ACHN (cell line): ENCODE measurements around the gene FER1L5.
A peak's percentile ranks its signal among the peaks of the same experiment; 100 is the strongest.
"Not testable (repeated sequence)": the region's sequence is repeated elsewhere in the genome, so short reads cannot be mapped to it uniquely, and the experiment has no call there.

Experiments used
- DNase-seq: peaks from one replicate; pipeline ENCODE4 v3.0.0-alpha.2; 2015
- in situ Hi-C: cut with HindIII; loops from 2 replicates; pipeline ENCODE4 v1.10.0; 2017; ENCODE audit warnings: low sequenced_read_pairs, low pct_ligation_motif_present, low pct_unique_long_range_greater_than_20kb

The FER1L5 gene

DNA sequence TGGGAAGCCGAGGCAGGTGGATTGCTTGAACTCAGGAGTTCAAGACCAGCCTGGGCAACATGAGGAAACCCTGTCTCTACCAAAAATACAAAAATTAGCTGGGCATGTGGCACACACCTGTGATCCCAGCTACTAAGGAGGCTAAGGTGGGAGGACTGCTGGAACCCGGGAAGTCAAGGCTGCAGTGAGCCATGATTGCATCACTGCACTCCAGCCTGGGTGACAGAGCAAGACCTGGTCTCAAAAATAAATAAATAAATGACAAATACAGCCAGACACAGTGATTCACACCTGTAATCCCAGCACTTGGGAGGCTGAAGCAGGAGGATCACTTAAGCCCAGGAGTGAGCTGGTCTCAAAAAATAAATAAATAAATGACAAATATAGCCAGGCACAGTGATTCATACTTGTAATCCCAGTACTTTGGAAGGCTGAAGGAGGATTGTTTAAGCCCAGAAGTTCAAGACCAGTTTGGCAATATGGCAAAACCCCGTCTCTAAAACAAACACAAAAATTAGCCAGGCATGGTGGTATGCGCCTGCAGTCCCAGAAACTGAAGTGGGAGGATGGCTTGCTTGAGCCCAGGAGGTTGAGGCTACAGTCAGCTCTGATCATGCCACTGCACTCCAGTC is 10.6 kb upstream of the FER1L5 start:
- in situ Hi-C loops: no loop called here
- no peak for DNase-seq

DNA sequence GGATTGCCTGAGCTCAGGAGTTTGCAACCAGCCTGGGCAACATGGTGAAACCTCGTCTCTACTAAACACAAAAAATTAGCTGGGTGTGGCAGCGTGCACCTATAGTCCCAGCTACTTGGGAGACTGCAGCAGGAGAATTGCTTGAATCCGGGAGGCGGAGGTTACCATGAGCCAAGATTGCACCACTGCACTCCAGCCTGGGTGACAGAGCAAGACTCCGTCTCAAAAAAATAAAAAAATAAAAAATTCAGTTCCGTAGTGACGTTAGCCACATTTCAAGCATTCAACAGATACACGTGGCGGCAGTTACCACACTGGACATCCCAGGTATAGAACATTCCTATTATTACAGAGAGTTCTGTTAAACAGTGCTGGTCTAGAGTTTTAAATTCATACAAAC is 8.9 kb upstream of the FER1L5 start:
- in situ Hi-C loops: no loop called here
- DNase-seq: no peak

DNA sequence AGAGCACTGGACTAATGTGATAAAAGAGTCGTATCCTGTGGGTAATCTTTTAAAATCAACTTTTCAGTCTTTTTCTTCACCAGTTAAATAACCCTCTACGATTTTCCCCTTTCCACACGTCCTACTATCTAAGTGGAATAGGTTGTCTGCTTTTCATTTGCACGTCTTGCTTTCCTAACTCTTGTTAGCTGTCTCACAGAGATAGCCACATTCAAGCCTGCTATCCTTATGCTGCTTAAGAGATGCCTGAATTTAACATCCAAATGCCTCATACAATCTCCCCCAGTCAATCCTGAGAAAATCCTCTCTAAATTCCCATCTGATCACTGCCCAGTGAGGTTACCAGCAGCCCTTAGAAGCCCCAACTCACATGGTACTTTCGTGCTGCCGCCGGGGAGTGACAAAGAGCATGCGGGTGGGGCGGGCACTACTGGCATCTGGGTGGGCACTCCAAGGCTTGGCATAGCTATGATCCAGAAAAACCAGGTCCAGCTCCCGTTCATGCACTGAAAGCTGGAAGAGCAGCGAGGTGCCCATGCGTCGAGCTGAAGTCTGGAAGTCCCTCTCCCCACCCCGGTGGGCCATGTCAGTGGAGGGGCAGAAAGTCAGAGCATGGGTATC is 5.9 kb upstream of the FER1L5 start:
- in situ Hi-C loops: no loop called here
- DNase-seq: peak; percentile 30

DNA sequence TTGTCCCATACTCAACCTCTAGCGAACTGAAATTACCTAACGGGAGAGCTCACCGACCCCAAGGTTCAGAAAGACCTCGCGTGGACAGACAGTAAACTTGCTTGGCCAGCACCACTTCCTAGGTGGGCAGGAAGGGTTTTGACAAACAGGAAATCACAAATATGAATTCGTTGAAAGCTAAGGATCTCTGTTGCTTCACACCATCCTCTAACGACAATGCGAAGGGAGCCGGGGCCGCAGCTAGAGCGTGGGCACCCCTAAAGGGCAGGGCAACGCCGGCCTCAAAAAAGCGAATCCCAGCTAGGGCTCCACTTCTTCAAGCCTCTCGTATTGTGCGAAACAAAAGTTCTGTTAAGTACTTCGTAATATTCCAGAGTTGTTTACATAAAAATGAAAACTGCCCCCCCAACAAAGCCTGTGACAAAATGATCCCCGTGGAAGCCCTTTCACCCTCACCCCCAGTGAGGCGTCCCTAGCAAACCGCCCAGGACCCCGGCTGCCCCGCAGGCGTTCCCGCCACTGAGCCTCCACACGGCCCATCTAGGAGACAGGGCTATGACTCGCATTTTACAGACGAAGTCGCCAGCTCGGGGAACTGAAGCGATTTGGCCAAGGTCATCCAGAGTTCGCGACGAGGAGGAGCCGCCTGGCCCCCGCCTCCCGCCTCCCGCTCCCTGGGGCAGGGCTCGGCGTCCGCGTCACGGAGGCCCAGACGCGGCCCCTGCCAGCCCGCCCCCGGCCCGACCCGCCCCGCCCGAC is 5.0 kb upstream of the FER1L5 start:
- peak; percentile 95 for DNase-seq
- in situ Hi-C loops: no loop called here

DNA sequence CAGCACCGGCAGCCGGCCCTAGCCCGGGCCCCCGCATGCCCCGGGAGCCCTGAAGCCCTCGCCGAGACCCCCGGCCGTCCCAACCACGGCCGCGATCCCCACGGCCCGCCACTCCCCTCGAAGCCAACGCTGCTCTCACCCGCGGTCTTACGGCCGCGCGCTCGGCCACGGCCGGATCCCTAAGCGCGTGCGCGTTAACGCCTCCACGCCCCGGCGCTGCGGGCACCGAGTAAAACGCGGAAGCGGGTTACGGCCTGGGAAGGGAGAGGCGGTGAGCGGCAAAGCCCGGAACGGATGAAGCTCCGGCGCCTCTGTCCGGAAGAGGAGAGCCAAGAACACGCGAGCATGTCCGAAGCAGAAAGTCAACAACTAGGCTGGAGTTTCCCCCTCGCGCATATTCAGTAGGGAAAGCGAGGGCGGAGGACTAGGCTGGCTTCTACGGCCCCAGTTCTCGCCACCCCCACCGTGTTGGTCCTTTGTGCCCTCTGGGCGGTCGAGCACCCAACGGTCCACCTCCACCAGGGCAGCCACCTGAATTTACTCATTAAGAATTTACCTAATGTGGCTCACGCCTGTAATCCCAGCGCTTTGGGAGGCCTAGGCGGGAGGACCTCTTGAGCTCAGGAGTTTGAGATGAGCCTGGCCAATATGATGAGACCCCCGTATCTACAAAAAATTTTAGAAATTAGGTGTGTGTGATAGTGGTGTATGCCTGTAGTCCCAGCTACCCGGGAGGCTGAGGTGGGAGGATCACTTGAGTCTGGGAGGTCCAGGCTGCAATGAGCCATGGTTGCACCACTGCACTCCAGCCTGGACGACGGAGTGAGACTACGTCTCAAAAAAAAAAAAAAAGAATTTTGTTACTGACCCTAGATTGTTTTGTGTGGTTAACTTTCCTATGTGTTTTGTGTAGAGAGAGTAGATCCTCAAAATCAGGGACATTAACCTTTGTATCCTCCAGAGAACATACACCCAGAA is 4.1 kb upstream of the FER1L5 start, which contains the start of gene KANSL3:
KANSL3 (minus strand) TSS at position 169 of the 978 bp plus-strand sequence. CDS start 1,177 bp downstream, outside the sequence.
- in situ Hi-C loops: no loop called here
- peak; percentile 96 for DNase-seq

DNA sequence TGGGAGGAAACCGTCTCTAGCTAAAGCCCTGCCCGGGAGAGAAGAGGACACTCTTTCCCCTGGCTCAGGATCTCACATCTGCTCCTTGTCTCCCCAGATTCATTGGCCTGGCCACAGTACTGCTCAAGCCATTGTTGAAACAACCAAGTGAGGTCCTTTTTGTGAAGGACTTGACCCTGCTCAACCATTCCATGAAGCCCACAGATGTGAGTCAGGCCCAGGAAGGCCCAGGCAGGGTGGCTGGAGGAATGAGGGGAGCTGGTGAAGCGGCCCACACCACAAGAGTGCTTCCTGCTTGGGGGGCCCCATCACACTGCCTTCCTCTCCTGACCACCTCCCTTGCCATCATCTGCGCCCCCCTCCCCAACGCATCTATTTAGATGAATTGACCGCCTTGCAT is 5.1 kb downstream of the FER1L5 start:
- DNase-seq: no peak
- in situ Hi-C loops: no loop called here

DNA sequence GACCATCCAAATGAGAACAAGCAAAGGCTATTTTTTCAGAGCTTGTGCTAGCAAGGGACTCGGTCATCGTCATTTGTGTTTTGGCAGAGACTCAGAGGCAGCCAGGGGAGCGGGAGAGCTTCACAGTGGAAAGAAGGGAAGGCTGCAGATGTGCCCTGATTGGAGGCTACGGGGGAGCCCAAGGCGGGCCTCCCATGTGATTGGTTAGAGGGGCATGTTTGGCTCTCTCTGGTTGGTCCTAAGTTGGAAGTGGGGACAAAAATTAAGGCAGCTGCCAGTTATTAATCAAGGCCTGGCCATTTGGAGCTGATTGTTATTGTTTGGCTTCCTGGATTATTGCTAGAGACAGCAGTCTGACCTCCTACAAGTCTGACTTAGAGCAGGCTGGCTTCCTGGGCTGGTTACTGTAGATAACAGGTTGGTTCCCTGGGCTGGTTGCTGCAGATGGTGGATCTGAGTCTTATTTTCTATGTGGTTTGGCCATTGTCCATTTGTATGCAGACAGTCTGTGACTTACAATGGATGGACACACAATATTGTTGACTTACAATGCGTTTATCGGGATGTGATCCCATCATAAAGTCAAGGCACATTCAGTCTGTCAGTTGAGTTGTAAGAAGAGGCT is 5.9 kb downstream of the FER1L5 start:
- no peak for DNase-seq
- in situ Hi-C loops: no loop called here

DNA sequence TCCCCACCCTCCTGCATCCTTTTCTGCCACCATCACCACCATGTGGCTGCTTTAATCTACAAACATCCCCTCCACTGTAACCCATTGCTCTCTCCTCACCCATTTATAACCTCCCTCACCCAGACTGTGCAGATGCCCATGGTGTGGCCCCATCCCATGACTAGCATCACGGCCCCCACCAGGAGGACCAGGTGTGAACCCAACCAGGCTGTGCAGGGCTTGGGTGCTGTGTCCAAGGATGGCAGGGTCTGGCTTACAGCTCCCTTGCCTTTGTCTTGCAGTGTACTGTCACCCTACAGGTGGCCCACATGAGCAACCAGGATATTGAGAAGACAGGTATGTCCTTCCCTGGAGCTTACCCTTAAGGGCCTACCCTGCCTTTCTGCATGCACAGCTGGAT is 6.8 kb downstream of the FER1L5 start:
- DNase-seq: no peak
- in situ Hi-C loops: no loop called here

DNA sequence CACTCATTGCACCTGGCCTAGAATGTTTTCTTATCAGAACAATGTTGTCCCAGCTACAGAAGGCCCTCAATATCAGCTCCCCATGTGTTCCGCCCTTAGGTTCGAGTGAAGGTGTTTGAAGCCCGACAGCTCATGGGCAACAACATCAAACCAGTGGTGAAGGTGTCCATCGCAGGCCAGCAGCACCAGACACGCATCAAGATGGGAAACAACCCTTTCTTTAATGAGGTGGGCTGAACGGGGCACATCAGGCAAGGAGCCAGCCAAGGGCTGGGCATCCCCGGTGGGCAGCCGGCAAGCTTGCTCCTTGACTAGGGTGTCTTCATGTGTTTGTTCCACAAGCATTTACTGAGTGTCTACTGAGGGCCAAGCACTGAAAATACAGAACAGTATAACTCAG is 9.2 kb downstream of the FER1L5 start:
- in situ Hi-C loops: no loop called here
- DNase-seq: no peak

DNA sequence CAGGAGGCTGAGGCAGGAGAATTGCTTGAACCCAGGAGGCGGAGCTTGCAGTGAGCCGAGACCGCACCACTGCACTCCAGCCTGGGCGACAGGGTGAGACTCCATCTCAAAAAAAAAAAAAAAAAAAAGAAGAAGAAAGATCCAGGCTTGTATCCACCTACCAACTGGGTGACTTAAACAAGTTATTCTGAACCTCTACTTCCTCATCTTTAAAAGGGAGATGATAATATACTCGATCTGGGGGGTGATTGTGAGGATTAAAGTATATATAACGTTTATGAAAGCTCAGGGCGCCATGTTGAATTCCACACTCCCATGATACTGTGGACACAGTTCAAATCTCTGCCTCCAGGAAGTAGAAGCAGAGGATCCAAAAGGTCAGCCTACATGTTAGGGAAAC is 12.2 kb downstream of the FER1L5 start:
- in situ Hi-C loops: not testable (repeated sequence)

DNA sequence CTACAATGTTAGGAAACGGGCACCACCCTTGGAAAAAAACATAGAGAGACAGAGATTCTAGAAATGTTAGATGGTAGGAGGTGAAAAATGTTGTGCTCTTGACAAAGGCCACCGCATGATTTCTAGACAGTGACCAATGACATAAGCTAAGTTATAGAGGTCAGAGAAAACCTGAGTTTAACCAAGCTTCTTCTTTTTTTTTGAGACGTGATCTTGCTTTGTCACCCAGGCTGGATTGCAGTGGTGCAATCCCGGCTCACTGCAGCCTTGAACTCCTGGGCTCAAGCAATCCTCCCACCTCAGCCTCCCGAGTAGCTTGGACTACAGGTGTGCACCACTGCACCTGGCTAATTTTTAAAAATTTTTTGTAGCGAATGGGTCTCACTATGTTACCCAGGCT is 13.0 kb downstream of the FER1L5 start:
- in situ Hi-C loops: no loop called here
- no peak for DNase-seq

More for the DNA sequence above, 12.2 kb downstream of the FER1L5 start:
- DNase-seq: not testable (repeated sequence)

DNA sequence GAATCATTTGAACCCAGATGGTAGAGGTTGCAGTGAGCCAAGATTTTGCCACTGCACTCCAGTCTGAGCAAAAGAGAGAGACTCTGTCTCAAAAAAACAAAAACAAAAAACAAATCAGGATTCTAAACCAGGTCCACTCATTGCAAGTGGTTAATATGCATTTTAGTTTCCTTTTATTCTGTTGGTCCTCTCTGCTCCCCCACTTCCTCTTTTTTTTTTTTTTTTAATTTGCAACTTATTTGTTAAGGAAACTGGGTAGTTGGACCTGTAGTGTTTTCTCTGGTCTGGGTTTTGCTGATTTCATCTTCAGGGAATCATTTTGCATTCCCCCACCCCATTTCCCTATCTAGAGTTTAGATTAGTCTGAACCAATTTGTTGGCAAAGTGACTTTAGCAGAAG is 14.0 kb downstream of the FER1L5 start:
- in situ Hi-C loops: no loop called here
- DNase-seq: no peak

DNA sequence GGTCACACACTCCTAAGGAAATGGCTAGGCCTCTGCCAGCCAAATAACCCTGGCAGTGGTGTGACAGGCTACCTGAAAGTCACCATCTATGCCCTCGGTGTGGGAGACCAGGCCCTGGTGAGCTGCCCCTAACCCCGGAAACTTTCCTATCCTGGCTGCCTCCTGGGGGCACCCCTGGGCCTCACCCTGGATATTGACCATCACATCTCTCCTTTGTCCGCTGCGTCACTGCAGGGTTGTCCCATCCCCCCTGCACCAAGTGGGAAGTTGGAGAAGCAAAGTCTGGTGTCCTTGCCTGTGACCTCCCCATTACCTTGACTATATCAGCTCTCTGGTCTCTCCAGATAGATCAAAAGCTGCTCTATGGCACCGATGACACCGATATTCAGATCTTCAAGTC is 18.8 kb downstream of the FER1L5 start:
- in situ Hi-C loops: no loop called here
- no peak for DNase-seq

DNA sequence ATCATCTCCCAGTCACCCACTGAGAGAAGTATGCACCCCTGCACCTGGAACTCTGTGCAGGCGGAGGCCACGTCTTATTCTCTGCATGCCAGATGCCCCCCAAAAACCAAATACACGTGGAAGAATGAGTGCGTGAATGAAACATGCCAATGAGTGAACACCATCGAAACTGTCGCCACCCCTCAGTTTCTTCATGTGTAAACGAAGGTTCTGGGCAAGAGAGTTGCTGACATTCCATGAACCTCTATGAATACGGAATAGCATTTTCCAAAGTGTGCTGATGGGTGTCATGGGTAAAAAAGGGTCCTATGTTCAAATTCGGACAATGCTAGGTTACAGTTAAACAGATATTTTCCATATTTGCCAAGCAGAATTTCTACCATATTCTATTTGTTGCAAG is 19.8 kb downstream of the FER1L5 start:
- DNase-seq: no peak
- in situ Hi-C loops: no loop called here

DNA sequence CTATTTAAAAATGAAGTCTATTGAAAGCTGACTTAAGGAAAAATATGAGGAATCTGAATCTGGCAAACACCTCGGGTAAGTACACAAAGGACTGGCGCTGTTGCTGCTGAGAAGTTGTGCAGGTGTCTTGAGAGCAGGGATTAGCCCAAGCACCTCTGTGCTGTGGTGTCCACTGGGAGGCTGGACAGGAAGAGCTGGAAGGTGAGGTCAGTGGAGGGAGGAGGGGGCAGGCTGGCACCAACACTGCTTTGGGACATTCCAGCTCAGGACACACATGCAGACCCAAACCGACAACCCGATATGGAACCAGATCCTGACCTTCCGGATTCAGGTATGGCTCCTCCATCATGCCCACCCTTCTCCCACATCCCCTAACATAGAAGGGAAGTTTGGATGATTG is 20.6 kb downstream of the FER1L5 start:
- in situ Hi-C loops: no loop called here
- no peak for DNase-seq

DNA sequence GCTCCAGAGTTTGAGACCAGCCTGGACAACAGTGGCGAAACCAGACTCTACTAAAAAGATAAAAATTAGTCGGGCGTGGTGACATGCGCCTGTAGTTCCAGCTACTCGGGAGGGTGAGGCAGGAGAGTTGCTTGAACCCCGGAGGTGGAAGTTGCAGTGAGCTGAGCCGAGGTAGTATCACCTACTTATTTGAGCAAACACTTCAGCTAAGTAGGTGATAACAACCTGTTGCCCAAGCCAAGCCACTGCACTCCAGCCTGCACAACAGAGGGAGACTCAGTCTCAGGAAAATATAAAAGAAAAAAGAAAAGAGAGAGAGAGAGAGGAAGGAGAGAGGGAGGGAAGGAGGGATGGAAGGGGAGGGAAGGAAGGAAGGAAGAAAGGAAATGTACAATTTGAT is 21.3 kb downstream of the FER1L5 start:
- no peak for DNase-seq
- in situ Hi-C loops: no loop called here

DNA sequence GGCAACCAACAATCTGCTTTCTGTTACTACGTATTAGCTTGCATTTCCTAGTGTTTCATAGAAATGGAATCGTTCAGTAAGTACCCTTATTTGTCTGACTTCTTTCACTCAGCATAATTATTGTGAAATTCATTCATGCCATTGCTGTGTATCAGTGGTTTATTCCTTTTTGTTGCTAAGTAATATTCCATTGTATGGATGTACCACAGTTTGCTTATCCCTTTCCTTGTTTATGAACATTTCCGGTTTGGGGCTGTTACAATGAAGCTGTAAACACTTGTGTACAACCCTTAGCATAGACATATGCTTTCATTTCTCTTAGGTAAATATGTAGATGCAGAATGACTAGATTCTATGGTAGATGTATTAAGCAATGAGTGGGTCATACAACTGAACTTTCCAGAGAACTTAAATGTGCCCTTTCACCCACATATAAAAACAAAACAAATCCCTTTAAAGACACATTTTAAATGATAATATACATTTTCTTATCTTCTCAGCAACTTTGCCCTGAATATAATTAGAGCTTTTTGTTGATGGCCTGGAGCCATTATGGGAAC is 21.9 kb downstream of the FER1L5 start:
- DNase-seq: no peak
- in situ Hi-C loops: no loop called here

DNA sequence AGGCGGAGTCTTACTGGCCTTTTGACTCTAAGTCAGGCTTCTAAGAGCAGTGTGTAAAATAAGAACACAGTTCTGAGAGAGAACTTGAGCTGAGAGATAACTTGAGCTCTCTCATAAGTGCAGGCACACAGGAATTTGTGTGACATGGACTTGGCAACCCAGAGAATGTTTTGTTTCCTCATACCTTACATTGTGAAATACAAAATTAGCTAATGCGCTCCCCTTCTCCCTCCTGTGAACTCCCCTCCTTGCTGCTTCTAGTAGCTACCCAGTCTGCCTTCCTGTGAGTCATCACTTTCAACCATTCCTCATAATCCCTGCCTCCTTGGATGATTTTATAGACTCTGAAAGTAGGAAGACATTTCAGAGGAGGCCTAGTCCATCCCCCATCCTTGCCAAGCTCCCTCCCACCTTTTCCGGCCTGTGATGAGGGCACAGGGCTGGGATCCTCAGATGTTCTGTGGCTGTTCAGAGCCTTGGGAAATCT is 22.6 kb downstream of the FER1L5 start:
- in situ Hi-C loops: no loop called here
- peak; percentile 74 for DNase-seq
